ENCODE measurements around the gene CAMK1G.
A peak's percentile ranks its signal among the peaks of the same experiment; 100 is the strongest.

CAMK1G gene

GRCh38 chr1:209651138-209651587 lies 67.6 kb downstream of the CAMK1G start:
- H3K4me1 ChIP-seq (ENCODE audit: control insufficient read depth, low read depth, low read length), result peaks cover 16% of the 10 kb centered on the region
- H3K27me3 ChIP-seq (ENCODE audit: control insufficient read depth, insufficient read depth, low read length), result no peaks in the 10 kb centered on the region
- no peak overlapping the region for H3K9ac ChIP-seq (ENCODE audit: low read length)
- H3K27ac ChIP-seq (ENCODE audit: low read length), result no peak overlapping the region
- H3K36me3 ChIP-seq (ENCODE audit: control insufficient read depth, low read depth, low read length), result no peaks in the 10 kb centered on the region
- no peak overlapping the region for H3K4me3 ChIP-seq (ENCODE audit: low read length)
- no peaks in the 10 kb centered on the region for H3K9me3 ChIP-seq (ENCODE audit: control insufficient read depth, low read depth, low read length)

GRCh38 chr1:209652121-209652735 lies 68.7 kb downstream of the CAMK1G start, which contains the start of gene LAMB3:
Gene LAMB3 (minus strand): TSS chr1:209652425. CDS start chr1:209650944, 1,481 bp downstream.
- no peaks in the 10 kb centered on the region for H3K27me3 ChIP-seq (ENCODE audit: control insufficient read depth, insufficient read depth, low read length)
- H3K4me1 ChIP-seq (ENCODE audit: control insufficient read depth, low read depth, low read length), result peaks cover 16% of the 10 kb centered on the region
- H3K9me3 ChIP-seq (ENCODE audit: control insufficient read depth, low read depth, low read length), result no peaks in the 10 kb centered on the region
- H3K27ac ChIP-seq (ENCODE audit: low read length), result no peak within 1 kb of the TSS
- H3K9ac ChIP-seq (ENCODE audit: low read length), result no peak within 1 kb of the TSS
- peak within 1 kb of the TSS; percentile 0 for H3K4me3 ChIP-seq (ENCODE audit: low read length)
- H3K36me3 ChIP-seq (ENCODE audit: control insufficient read depth, low read depth, low read length), result no peaks in the 10 kb centered on the region

- no peak overlapping the region for H3K27ac ChIP-seq (ENCODE audit: low read length)
- no peaks in the 10 kb centered on the region for H3K9me3 ChIP-seq (ENCODE audit: control insufficient read depth, low read depth, low read length)
- H3K27me3 ChIP-seq (ENCODE audit: control insufficient read depth, insufficient read depth, low read length), result no peaks in the 10 kb centered on the region
- H3K36me3 ChIP-seq (ENCODE audit: control insufficient read depth, low read depth, low read length), result no peaks in the 10 kb centered on the region
- peak overlapping the region; percentile 0 for H3K4me3 ChIP-seq (ENCODE audit: low read length)
- no peak overlapping the region for H3K9ac ChIP-seq (ENCODE audit: low read length)
- H3K4me1 ChIP-seq (ENCODE audit: control insufficient read depth, low read depth, low read length), result peaks cover 16% of the 10 kb centered on the region
These were observed 69.4 kb downstream of the CAMK1G start for GRCh38 chr1:209652873-209653401.

GRCh38 chr1:209653915-209654351 lies 70.4 kb downstream of the CAMK1G start:
- Histone ChIP-seq H3K36me3 (ENCODE audit: control insufficient read depth, low read depth, low read length) (no peaks in the 10 kb centered on the region), H3K9ac (ENCODE audit: low read length) (no peak overlapping the region), H3K4me3 (ENCODE audit: low read length) (peak overlapping the region; percentile 0), H3K27me3 (ENCODE audit: control insufficient read depth, insufficient read depth, low read length) (no peaks in the 10 kb centered on the region), H3K4me1 (ENCODE audit: control insufficient read depth, low read depth, low read length) (peaks cover 16% of the 10 kb centered on the region), H3K9me3 (ENCODE audit: control insufficient read depth, low read depth, low read length) (no peaks in the 10 kb centered on the region), H3K27ac (ENCODE audit: low read length) (no peak overlapping the region)

- Histone ChIP-seq H3K27ac (ENCODE audit: low read length) (no peak overlapping the region), H3K4me1 (ENCODE audit: control insufficient read depth, low read depth, low read length) (peaks cover 16% of the 10 kb centered on the region), H3K4me3 (ENCODE audit: low read length) (no peak overlapping the region), H3K9ac (ENCODE audit: low read length) (no peak overlapping the region), H3K27me3 (ENCODE audit: control insufficient read depth, insufficient read depth, low read length) (no peaks in the 10 kb centered on the region), H3K36me3 (ENCODE audit: control insufficient read depth, low read depth, low read length) (no peaks in the 10 kb centered on the region), H3K9me3 (ENCODE audit: control insufficient read depth, low read depth, low read length) (no peaks in the 10 kb centered on the region)
These were observed 72.1 kb downstream of the CAMK1G start for GRCh38 chr1:209655411-209656231.

- Histone ChIP-seq H3K27me3 (ENCODE audit: control insufficient read depth, insufficient read depth, low read length) (no peaks in the 10 kb centered on the region), H3K36me3 (ENCODE audit: control insufficient read depth, low read depth, low read length) (no peaks in the 10 kb centered on the region), H3K27ac (ENCODE audit: low read length) (no peak overlapping the region), H3K4me1 (ENCODE audit: control insufficient read depth, low read depth, low read length) (peaks cover 16% of the 10 kb centered on the region), H3K9me3 (ENCODE audit: control insufficient read depth, low read depth, low read length) (no peaks in the 10 kb centered on the region), H3K4me3 (ENCODE audit: low read length) (no peak overlapping the region), H3K9ac (ENCODE audit: low read length) (no peak overlapping the region)
These were observed 73.8 kb downstream of the CAMK1G start for GRCh38 chr1:209657140-209657879.

- Histone ChIP-seq H3K9ac (ENCODE audit: low read length) (no peak overlapping the region), H3K27ac (ENCODE audit: low read length) (no peak overlapping the region), H3K4me3 (ENCODE audit: low read length) (no peak overlapping the region), H3K27me3 (ENCODE audit: control insufficient read depth, insufficient read depth, low read length) (no peaks in the 10 kb centered on the region), H3K9me3 (ENCODE audit: control insufficient read depth, low read depth, low read length) (no peaks in the 10 kb centered on the region), H3K36me3 (ENCODE audit: control insufficient read depth, low read depth, low read length) (no peaks in the 10 kb centered on the region), H3K4me1 (ENCODE audit: control insufficient read depth, low read depth, low read length) (peaks cover 10% of the 10 kb centered on the region)
These were observed 74.4 kb downstream of the CAMK1G start for GRCh38 chr1:209657918-209658317.

GRCh38 chr1:209659909-209660308 lies 76.4 kb downstream of the CAMK1G start:
- Histone ChIP-seq H3K27me3 (ENCODE audit: control insufficient read depth, insufficient read depth, low read length) (no peaks in the 10 kb centered on the region), H3K27ac (ENCODE audit: low read length) (no peak overlapping the region), H3K4me1 (ENCODE audit: control insufficient read depth, low read depth, low read length) (no peaks in the 10 kb centered on the region), H3K9me3 (ENCODE audit: control insufficient read depth, low read depth, low read length) (no peaks in the 10 kb centered on the region), H3K4me3 (ENCODE audit: low read length) (no peak overlapping the region), H3K36me3 (ENCODE audit: control insufficient read depth, low read depth, low read length) (no peaks in the 10 kb centered on the region), H3K9ac (ENCODE audit: low read length) (no peak overlapping the region)

GRCh38 chr1:209661071-209661470 lies 77.6 kb downstream of the CAMK1G start:
- Histone ChIP-seq H3K4me1 (ENCODE audit: control insufficient read depth, low read depth, low read length) (no peaks in the 10 kb centered on the region), H3K9me3 (ENCODE audit: control insufficient read depth, low read depth, low read length) (no peaks in the 10 kb centered on the region), H3K27ac (ENCODE audit: low read length) (no peak overlapping the region), H3K4me3 (ENCODE audit: low read length) (no peak overlapping the region), H3K36me3 (ENCODE audit: control insufficient read depth, low read depth, low read length) (no peaks in the 10 kb centered on the region), H3K9ac (ENCODE audit: low read length) (no peak overlapping the region), H3K27me3 (ENCODE audit: control insufficient read depth, insufficient read depth, low read length) (no peaks in the 10 kb centered on the region)

- H3K27me3 ChIP-seq (ENCODE audit: control insufficient read depth, insufficient read depth, low read length), result no peaks in the 10 kb centered on the region
These were observed 79.4 kb downstream of the CAMK1G start for GRCh38 chr1:209662879-209663327.

More at GRCh38 chr1:209662879-209663327, 79.4 kb downstream of the CAMK1G start:
- Histone ChIP-seq H3K9me3 (ENCODE audit: control insufficient read depth, low read depth, low read length) (no peaks in the 10 kb centered on the region), H3K4me1 (ENCODE audit: control insufficient read depth, low read depth, low read length) (no peaks in the 10 kb centered on the region), H3K27ac (ENCODE audit: low read length) (no peak overlapping the region), H3K4me3 (ENCODE audit: low read length) (no peak overlapping the region), H3K9ac (ENCODE audit: low read length) (no peak overlapping the region), H3K36me3 (ENCODE audit: control insufficient read depth, low read depth, low read length) (no peaks in the 10 kb centered on the region)
